Measurements from ENCODE around the gene CCDC12.

DNA sequence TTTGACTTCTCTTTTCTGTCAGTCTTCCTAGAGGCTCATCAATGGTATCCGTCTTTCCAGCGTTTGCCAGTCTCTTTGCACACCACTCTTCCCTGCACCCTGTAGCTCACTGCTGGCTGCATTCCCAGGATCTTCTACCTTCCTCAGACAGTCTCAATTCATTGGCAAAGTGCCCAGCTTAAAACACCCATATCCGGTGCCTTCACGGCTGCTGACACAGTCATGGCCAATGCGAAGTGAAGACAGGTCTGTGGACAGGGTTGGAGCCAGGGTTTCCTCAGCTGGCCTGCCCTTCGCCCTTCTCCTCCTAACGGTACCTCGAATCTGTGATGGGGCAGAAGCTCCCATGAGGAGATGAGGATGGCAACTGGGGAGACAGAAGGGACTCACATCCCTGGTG, 62.9 kb downstream of the CCDC12 start:
- TF ChIP-seq, protein P1, sequence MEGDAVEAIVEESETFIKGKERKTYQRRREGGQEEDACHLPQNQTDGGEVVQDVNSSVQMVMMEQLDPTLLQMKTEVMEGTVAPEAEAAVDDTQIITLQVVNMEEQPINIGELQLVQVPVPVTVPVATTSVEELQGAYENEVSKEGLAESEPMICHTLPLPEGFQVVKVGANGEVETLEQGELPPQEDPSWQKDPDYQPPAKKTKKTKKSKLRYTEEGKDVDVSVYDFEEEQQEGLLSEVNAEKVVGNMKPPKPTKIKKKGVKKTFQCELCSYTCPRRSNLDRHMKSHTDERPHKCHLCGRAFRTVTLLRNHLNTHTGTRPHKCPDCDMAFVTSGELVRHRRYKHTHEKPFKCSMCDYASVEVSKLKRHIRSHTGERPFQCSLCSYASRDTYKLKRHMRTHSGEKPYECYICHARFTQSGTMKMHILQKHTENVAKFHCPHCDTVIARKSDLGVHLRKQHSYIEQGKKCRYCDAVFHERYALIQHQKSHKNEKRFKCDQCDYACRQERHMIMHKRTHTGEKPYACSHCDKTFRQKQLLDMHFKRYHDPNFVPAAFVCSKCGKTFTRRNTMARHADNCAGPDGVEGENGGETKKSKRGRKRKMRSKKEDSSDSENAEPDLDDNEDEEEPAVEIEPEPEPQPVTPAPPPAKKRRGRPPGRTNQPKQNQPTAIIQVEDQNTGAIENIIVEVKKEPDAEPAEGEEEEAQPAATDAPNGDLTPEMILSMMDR (IDR thresholded peaks at IDR 0.05; ENCODE audit: borderline replicate concordance, extremely low read depth, low read length, poor library complexity, severe bottlenecking) = no peak
- no peak for TF ChIP-seq EZH2 (IDR thresholded peaks at IDR 0.05; ENCODE audit: borderline replicate concordance, low read depth, low read length, severe bottlenecking)

All from DND-41 (cell line).